ENCODE measurements around the gene NR2F1-AS1.

GRCh38 chr5:93588352-93589151, 7.5 kb upstream of the NR2F1-AS1 start:
- TF ChIP-seq EP300 (IDR thresholded peaks at IDR 0.05) = no peak
- TF ChIP-seq POLR2A (IDR thresholded peaks at IDR 0.05) = no peak
- no peak for TF ChIP-seq CTCF (IDR thresholded peaks at IDR 0.05)
- TF ChIP-seq POLR2AphosphoS5 (IDR thresholded peaks at IDR 0.05) = peak; percentile 16
